Measurements from ENCODE around the gene TRIM52. TPM values are rescaled to one million over a fixed set of nuclear protein-coding genes. Genes with fewer than 3 reads are reported as not detected.
A peak's percentile ranks its signal among the peaks of the same experiment; 100 is the strongest.

TRIM52 gene
- total RNA-seq, 2 experiments from 2014 or later, result 35.9 to 37.6 TPM

DNA sequence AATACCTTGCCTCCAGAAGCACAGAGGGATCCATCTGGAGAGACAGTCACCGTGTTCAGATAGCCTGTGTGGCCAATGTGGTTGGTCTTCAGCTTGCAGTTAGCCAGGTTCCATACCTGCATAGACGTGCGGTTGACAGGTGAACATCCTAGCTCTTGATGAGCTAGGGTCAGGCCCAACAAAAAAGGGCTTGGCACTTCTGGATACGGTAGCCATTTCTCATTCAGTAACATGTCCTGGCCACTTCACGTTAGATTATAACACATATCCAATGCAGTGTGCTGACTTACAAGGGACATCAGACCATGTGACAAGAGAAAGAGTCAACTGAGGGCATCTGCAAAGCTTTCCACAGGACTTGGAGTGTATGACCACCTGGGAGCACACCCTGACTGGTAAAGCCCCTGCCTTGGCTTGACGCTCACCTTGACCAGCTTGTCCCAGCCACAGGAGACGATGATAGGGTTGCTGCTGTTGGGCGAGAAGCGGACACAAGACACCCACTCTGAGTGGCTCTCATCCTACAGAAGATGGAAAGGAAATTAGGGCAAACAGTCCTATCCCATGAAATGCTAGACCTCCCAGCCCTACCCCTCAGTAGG lies 21.8 kb downstream of the TRIM52 start:
- peak overlapping the region in 1 of 2 donors; percentile 0 for H3K27ac ChIP-seq (ENCODE audit: low read depth in 1 of 2, low read length in 2 of 2)
- H3K9me3 Mint-ChIP-seq, result no peaks in the 10 kb centered on the region
- H3K27me3 Mint-ChIP-seq, result no peaks in the 10 kb centered on the region
- intact Hi-C loops (cut with DNase I, micrococcal nuclease), result no loop called here
- TF ChIP-seq, protein P1, sequence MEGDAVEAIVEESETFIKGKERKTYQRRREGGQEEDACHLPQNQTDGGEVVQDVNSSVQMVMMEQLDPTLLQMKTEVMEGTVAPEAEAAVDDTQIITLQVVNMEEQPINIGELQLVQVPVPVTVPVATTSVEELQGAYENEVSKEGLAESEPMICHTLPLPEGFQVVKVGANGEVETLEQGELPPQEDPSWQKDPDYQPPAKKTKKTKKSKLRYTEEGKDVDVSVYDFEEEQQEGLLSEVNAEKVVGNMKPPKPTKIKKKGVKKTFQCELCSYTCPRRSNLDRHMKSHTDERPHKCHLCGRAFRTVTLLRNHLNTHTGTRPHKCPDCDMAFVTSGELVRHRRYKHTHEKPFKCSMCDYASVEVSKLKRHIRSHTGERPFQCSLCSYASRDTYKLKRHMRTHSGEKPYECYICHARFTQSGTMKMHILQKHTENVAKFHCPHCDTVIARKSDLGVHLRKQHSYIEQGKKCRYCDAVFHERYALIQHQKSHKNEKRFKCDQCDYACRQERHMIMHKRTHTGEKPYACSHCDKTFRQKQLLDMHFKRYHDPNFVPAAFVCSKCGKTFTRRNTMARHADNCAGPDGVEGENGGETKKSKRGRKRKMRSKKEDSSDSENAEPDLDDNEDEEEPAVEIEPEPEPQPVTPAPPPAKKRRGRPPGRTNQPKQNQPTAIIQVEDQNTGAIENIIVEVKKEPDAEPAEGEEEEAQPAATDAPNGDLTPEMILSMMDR (IDR thresholded peaks at IDR 0.05), result no peak
- ChIA-PET CTCF (no interaction called here), POLR2A (interaction anchor here (1.4 to 14.5 kb wide), 3 partner anchors 16 to 22 kb away, joined by 4 to 244 read pairs (median 6); partner anchors contain the start of genes TRIM41 and TRIM52)
- DNase-seq (no peak), ATAC-seq (ENCODE audit: poor library complexity) (no peak)
- peaks cover 98% of the 10 kb centered on the region for H3K36me3 Mint-ChIP-seq (ENCODE audit: low read depth)
- peaks cover 46% of the 10 kb centered on the region for H3K4me1 Mint-ChIP-seq (ENCODE audit: low read depth)
- H3K36me3 ChIP-seq (ENCODE audit: insufficient read depth, low read length), result peaks cover 89% of the 10 kb centered on the region
- peak overlapping the region; percentile 62 for H3K4me3 Mint-ChIP-seq
- peak overlapping the region; percentile 61 for H3K27ac Mint-ChIP-seq
- no peaks in the 10 kb centered on the region for H3K27me3 ChIP-seq (ENCODE audit: control insufficient read depth in 1 of 2, insufficient read depth in 2 of 2, low read length in 2 of 2)
- peaks cover 45% of the 10 kb centered on the region for H3K4me1 ChIP-seq (ENCODE audit: insufficient read depth, low read length)
- H3K9me3 ChIP-seq (ENCODE audit: control insufficient read depth in 1 of 2, insufficient read depth in 1 of 2, low read length in 2 of 2), result no peaks in the 10 kb centered on the region
- H3K4me3 ChIP-seq (ENCODE audit: low read length), result no peak overlapping the region

GRCh38 chr5:181237729-181238385 lies 23.1 kb downstream of the TRIM52 start:
- Histone ChIP-seq H3K27me3 (ENCODE audit: control insufficient read depth in 1 of 2, insufficient read depth in 2 of 2, low read length in 2 of 2) (no peaks in the 10 kb centered on the region), H3K36me3 (ENCODE audit: insufficient read depth, low read length) (peaks cover 99% of the 10 kb centered on the region), H3K9me3 (ENCODE audit: control insufficient read depth in 1 of 2, insufficient read depth in 1 of 2, low read length in 2 of 2) (no peaks in the 10 kb centered on the region), H3K27ac (ENCODE audit: low read depth in 1 of 2, low read length in 2 of 2) (no peak overlapping the region), H3K4me1 (ENCODE audit: insufficient read depth, low read length) (peaks cover 41% of the 10 kb centered on the region), H3K4me3 (ENCODE audit: low read length) (no peak overlapping the region)
- H3K27me3 Mint-ChIP-seq, result no peaks in the 10 kb centered on the region
- intact Hi-C loops (cut with DNase I, micrococcal nuclease), result no loop called here
- H3K4me1 Mint-ChIP-seq (ENCODE audit: low read depth), result peaks cover 33% of the 10 kb centered on the region
- ChIA-PET CTCF (no interaction called here), POLR2A (interaction anchor here (1.2 to 1.9 kb wide), 2 partner anchors 14 to 46 kb away, joined by 3 to 6 read pairs; partner anchors contain the start of gene TRIM41)
- ATAC-seq (ENCODE audit: poor library complexity) (no peak), DNase-seq (no peak)
- no peaks in the 10 kb centered on the region for H3K9me3 Mint-ChIP-seq
- TF ChIP-seq, protein P1 (IDR thresholded peaks at IDR 0.05), result no peak
- peak overlapping the region; percentile 23 for H3K4me3 Mint-ChIP-seq
- peaks cover 96% of the 10 kb centered on the region for H3K36me3 Mint-ChIP-seq (ENCODE audit: low read depth)
- H3K27ac Mint-ChIP-seq, result peak overlapping the region; percentile 58

DNA sequence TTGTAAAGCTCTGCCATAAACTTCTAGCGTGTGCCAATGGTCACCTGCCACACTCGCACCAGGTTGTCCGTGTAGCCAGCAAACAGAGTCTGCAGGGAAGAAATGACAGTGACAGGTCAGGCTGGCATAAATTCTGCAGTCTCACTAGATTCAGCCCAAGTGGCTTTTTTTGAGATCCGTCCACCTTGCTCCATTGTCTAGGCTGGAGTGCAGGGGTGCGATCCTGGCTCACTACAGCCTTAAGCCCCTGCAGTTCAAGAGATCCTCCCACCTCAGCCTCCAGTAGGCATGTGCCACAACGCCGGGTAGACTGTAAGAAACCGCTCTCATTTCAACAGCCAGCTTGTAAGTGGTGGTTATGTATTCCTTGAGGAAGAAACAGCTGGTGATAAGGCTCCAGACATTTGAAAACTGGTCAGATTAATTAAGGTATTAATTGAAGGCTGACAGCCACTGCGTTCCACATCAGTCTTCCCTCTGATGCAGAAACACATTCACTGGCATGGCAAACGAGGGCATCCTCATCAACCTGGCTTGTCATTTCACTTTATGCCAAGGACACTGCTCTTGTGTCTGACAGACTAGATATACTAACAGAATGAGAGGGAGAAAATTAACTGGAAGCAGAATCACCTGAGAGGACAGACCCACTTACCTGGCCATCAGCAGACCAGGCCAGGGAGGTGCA lies 23.8 kb downstream of the TRIM52 start:
- Mint-ChIP-seq H3K36me3 (ENCODE audit: low read depth) (peaks cover 93% of the 10 kb centered on the region), H3K4me3 (no peak overlapping the region), H3K9me3 (no peaks in the 10 kb centered on the region), H3K27ac (peak overlapping the region; percentile 44), H3K27me3 (no peaks in the 10 kb centered on the region), H3K4me1 (ENCODE audit: low read depth) (peaks cover 29% of the 10 kb centered on the region)
- peaks cover 99% of the 10 kb centered on the region for H3K36me3 ChIP-seq (ENCODE audit: insufficient read depth, low read length)
- no peak overlapping the region for H3K4me3 ChIP-seq (ENCODE audit: low read length)
- CTCF ChIA-PET, result no interaction called here
- H3K9me3 ChIP-seq (ENCODE audit: control insufficient read depth in 1 of 2, insufficient read depth in 1 of 2, low read length in 2 of 2), result no peaks in the 10 kb centered on the region
- H3K4me1 ChIP-seq (ENCODE audit: insufficient read depth, low read length), result peaks cover 34% of the 10 kb centered on the region
- ATAC-seq (ENCODE audit: poor library complexity), result no peak
- no peaks in the 10 kb centered on the region for H3K27me3 ChIP-seq (ENCODE audit: control insufficient read depth in 1 of 2, insufficient read depth in 2 of 2, low read length in 2 of 2)
- TF ChIP-seq, protein P1 (IDR thresholded peaks at IDR 0.05), result no peak
- POLR2A ChIA-PET, result interaction anchor here (0.9 to 1.4 kb wide), 4 partner anchors 10 to 428 kb away, joined by 3 to 4 read pairs (median 3); partner anchors contain the start of gene TRIM41
- intact Hi-C loops (cut with DNase I, micrococcal nuclease), result no loop called here
- no peak overlapping the region for H3K27ac ChIP-seq (ENCODE audit: low read depth in 1 of 2, low read length in 2 of 2)
- no peak for DNase-seq

Measured in CD4-positive, alpha-beta T cell (primary cell).